SK-N-MC (cell line): Measurements from ENCODE around the gene LRP1B.

Experiments used
- EZH2 ChIP-seq: fragments of 200-600 bp; sonication (generic); IDR thresholded peaks from one replicate; pipeline ENCODE4 v1.6.1; 2017; ENCODE audit warnings: antibody characterized with exemption
- FOXP2 ChIP-seq: optimal IDR thresholded peaks from 2 replicates; pipeline ENCODE3; 2011; ENCODE audit warnings: mild to moderate bottlenecking, moderate library complexity; ENCODE audit not compliant: insufficient read depth; ENCODE audit errors: extremely low read length, control extremely low read depth
- POLR2AphosphoS5 ChIP-seq: IDR thresholded peaks from 2 replicates; pipeline ENCODE4 v1.6.1; 2012; ENCODE audit warnings: mild to moderate bottlenecking, low read depth, low read length, borderline replicate concordance

GRCh38 chr2:140316345-140316744, 1814.5 kb downstream of the LRP1B start:
- TF ChIP-seq EZH2 (no peak), POLR2AphosphoS5 (no peak), FOXP2 (no peak)
